GM18951 (cell line): Measurements from ENCODE around the gene CNNM3.
"Not testable (repeated sequence)": the region's sequence is repeated elsewhere in the genome, so short reads cannot be mapped to it uniquely, and the experiment has no call there.

Source experiments
- POLR2A ChIP-seq: IDR thresholded peaks from 4 replicates; pipeline ENCODE4 v1.6.1; 2011; ENCODE audit warnings: mild to moderate bottlenecking; ENCODE audit not compliant: insufficient read length, insufficient read depth; ENCODE audit errors: extremely low read depth
- in situ Hi-C: fragments of 300-500 bp; cut with MboI; formaldehyde crosslinking; loops from one replicate; pipeline ENCODE4 v1.12.0; 2022; ENCODE audit warnings: low sequenced_read_pairs, mixed read lengths, inconsistent platforms; ENCODE audit not compliant: unreplicated experiment

Gene CNNM3

DNA sequence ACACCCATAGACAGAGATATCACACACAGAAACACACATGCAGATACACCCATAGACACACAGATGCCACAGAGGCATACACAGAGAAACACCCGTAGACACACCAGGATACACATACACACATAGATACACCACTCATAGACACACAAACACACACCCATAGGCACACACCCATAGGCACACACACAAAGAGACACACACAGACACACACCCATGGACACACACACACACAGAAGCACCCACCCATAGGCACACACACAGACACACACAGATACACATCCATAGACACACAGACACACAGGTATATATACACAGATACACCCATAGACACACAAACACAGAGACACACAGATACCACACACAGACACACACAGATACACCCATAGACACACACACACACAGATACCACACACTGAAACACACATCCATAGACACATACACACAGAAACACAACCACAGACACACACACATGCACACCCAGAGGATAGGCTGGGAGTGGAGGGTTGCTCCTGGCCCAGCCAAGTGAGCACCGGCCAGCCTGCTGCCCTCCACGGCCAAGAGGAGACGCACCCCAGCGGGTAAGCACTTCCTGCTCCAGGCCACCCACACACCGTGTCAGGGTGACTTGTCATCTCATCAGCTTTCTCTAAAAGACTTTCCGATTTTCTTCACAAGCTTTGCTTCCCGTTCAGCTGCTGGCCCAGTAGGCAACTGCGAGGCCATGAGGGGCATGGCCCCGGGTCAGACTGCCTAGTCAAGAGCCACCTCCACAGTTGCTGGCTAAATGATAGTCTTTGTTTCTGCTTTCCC is 14.1 kb upstream of the CNNM3 start:
- no peak for TF ChIP-seq POLR2A
- in situ Hi-C loops: no loop called here

DNA sequence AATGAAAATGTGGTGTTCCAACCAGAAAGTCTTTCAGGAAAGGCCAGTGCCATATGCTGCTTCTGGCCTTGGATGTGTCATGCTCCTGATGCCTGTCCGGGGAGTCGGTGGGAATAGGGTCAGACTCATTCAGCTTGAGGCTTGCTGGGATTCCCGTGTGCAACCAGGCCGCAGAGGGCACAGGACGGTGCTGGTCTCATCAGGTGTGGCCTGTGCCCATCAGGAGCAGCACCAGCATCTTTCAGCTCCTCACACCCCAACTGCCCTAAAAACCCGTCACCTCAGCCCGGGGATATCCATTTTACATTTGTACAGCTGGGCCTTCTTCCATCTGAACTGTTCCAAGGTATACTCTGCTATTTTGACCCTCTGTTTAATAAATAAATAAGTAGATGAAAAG is 13.3 kb upstream of the CNNM3 start:
- in situ Hi-C loops: no loop called here

DNA sequence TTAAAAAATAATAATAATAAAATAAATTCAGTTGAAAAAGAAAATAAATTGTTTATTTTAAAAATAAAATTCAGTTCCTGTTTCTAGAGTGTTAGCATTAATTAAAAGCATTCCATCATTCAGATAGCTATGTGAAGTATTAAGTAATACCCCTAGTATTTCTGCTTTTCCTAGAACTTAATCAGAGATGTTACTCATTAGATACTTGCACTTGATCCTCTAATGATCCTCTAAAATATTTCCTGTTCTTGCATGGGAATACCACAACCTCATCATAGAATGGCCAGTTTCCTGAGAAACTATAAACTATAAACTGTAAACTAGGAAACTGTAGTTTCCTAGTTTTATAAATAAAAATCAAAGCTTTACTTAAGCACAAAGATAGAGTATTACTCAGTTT is 11.1 kb upstream of the CNNM3 start:
- no peak for TF ChIP-seq POLR2A
- in situ Hi-C loops: no loop called here

More for the DNA sequence above, 13.3 kb upstream of the CNNM3 start:
- no peak for TF ChIP-seq POLR2A

DNA sequence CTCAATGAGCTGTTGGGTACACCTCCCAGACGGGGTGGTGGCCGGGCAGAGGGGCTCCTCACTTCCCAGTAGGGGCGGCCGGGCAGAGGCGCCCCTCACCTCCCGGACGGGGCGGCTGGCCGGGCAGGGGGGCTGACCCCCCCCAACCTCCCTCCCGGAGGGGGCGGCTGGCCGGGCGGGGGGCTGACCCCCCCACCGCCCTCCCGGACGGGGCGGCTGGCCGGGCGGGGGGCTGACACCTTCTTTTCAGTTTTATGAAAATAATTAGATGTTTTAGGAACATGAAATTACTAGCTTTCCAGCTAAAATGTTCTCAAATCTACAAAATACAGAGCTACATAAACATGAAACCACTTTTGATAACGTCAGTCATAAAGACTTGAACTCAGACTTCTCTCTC is 10.1 kb upstream of the CNNM3 start:
- in situ Hi-C loops: not testable (repeated sequence)

DNA sequence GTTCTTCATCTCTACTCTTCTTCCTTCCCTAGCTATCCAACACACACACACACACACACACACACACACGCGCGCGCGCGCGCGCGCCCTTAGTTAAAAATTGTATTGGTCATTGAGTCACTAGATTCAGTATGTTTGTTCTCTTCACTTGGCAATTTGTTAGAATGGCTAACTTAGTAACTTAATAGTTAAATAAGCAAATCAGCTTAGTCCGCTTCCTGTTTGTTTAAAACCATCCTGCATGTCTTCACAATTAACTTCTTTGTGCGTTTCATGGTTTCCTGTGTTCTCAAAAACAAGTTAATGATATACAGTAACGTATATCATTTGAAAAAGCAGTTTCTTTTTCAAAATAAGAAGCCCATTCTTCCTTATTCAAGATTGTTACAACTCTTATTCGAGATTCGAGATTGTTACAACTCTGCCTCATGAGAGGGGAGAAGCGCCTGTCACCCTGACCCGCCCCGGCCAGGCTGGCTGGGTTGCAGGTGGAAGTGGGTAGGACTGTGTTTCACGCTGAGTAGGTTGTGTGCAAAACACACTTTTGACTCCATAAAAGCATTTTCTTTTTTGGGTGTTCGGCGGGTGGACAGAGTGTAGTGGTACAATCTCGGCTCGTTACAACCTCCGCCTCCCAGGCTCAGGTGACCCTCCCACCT is 9.5 kb upstream of the CNNM3 start:
- in situ Hi-C loops: no loop called here
- TF ChIP-seq POLR2A: no peak

DNA sequence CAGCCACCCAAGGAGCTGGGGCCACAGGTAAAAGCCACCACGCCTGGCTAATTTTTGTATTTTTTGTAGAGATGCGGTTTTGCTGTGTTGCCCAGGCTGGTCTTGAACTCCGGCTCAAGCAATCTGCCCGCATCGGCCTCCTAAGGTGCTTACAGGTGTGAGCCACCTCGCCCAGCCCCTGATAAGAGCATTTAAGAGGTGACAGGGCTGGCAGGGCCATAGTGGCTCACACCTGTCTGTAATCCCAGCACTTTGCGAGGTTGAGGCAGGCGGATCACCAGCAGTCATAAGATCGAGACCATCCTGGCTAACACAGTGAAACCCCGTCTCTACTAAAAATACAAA is 9.0 kb upstream of the CNNM3 start:
- TF ChIP-seq POLR2A: no peak

DNA sequence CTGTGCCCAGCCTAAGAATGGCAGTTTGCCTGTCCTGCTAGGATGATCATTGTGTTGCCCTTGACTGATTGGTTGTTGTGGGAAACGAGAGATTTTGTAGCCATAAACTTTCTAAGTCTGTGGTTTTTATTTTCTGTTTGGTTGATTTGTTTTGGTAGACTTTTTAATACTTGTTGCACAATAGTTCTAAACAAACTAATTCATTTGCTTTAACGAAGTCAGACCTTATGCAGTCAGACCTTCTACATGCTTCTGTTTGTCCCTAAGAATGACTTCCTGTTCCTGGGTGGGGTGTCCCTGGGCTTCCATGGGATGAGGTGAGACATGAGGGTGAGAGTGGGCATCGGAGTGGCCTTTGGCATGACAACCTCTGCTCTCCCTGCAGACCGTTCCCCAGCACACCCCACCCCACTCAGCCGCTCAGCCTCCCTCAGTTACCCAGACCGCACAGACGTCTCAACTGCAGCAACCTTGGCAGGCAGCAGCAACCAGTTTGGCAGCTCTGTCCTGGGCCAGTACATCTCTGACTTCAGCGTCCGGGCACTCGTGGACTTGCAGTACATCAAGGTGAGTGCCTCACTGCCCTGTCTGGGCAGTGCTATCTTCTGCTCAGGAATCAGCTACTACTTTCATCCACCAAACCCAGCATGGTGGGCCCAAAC is 7.8 kb upstream of the CNNM3 start:
- no peak for TF ChIP-seq POLR2A
- in situ Hi-C loops: no loop called here

More for the DNA sequence above, 9.0 kb upstream of the CNNM3 start:
- in situ Hi-C loops: no loop called here

DNA sequence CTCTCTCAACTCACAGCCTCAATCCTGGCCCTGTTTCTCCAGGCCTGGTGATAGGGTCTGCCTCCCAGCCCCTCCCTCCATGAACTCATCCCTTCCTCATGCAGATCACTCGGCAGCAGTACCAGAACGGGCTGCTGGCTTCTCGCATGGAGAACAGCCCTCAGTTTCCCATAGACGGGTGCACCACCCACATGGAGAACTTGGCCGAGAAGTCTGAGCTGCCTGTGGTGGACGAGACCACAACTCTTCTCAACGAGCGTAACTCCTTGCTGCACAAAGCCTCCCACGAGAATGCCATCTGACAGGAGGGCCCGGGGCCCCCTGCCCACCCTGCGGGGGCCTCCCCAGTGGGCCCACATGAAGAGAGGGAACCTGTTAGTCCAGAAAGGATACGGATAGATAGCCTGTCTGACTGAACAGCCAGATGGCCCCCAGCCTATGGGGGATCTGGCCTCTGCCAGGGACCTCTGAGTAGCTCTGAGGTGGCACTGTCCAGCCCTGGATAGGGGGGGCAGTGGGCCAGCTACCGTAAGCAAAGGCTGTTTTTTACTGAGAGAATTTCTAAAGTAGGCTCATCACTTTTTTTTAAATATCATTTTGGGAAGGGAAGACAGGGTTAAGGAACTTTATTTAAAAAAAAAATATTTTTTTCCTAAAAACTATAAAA is 6.7 kb upstream of the CNNM3 start:
- in situ Hi-C loops: no loop called here
- no peak for TF ChIP-seq POLR2A

DNA sequence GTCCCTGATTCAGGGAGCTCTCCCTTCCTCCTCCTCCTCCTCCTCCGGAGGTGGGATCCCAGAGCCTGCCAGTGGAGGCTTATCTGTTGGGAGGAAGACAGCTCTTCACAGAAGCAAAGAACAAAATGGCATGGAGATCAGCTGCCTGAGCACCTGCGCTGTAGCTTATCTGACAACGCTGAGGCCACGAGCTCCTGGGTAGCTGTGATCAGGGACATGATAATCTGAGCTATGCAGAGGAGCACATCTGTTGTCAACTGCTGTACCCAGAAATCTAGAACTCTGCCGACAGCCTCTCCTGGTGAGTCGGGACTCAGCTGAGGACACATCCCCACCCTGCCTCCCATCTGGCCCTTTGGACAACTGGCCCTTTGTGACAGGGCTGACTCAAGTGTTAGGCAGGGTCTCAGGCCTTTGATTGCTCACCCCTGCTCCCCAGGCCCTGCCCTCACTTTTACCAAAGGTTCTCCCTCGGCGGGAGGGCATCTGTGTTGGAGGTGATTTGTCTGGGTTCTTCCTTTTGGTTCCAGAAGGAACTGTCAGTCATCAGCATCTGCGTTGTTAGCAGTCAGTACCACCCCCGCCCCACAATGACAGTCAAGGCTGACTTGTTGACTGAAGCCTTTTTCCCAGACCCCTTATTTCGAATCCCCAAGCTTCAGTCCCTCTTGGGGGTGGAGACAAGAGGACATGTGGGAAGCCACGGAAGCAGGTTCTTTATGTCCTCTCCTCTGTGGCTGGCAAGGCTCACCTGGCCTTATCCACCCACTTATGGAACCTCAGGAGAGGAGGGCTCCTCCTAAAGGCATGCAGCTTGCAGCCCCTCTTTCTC is 5.9 kb upstream of the CNNM3 start:
- no peak for TF ChIP-seq POLR2A
- in situ Hi-C loops: no loop called here

DNA sequence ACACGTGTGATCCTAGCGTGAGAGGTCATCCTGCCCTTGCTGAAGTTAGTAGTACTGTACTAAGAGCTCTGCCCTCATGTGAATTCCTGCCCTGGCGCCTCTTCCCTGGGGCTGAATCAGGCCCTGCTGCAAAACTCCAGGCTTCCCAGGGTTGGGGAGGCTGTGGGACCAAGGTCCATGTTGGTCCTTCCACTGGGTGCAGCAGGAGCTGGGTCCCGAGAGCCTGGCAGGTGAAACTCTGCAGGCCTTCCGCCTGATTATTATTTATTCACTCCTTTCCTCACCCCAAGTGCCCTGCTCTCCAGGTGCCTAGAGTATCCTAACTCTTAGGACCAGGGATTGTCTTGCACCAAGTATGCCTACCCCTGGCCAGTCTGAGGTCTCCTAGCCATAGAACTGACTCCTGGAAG is 5.3 kb upstream of the CNNM3 start:
- no peak for TF ChIP-seq POLR2A
- in situ Hi-C loops: no loop called here

DNA sequence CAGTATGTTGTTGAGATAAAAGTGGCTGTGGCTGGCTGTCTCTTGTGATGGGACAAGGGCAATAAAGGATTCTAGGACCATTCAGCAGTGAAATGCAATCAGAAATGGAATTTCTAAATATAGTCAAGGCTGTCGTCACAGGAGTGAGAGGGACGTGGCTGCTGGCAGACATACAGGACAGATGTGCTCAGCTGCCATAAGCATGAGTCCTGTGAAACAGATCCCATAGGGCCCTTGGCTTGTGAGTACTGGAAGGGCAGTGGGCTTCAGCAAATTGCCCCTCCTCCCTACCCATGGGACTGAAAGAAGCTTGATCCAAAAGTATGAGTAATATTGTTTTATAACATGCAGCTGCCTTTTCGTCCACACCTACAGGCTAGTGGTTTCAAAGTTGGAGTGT is 4.2 kb upstream of the CNNM3 start:
- in situ Hi-C loops: no loop called here
- TF ChIP-seq POLR2A: no peak

DNA sequence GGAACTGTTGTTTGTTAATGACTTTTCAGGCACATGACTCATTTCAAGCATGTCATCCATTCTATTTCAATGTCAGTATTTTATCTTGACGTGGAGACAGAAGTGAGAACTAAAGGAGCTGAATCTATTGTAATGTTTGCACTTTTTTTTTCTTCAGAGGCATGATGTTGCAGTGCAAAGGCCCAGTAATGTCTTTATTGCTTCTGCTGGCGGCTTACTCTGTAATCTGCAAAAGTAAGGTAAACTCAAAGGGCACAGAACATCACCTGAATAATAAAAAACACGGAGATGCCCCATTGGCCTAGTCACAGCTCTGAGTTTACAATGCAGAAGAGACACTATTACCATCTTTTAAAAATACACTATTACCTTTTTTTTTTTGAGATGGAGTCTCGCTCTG is 2.4 kb upstream of the CNNM3 start:
- in situ Hi-C loops: no loop called here
- TF ChIP-seq POLR2A: no peak
